NCI-H524 (cell line): ENCODE measurements around the gene CBX5.
"Not testable (repeated sequence)": the region's sequence is repeated elsewhere in the genome, so short reads cannot be mapped to it uniquely, and the experiment has no call there.

ENCODE experiments used
- DNase-seq, 2 experiments: peaks; one replicate each; lab custom pipeline; 2025; lab: John Stamatoyannopoulos, UW

CBX5 gene

GRCh38 chr12:54294152-54294952 lies 14.4 kb upstream of the CBX5 start:
- no peak for DNase-seq

- DNase-seq = no peak
Observed at GRCh38 chr12:54292931-54293241, 13.0 kb upstream of the CBX5 start.

GRCh38 chr12:54292083-54292930 lies 12.4 kb upstream of the CBX5 start:
- DNase-seq = no peak

GRCh38 chr12:54287261-54288157 lies 7.6 kb upstream of the CBX5 start:
- peak; percentile 56 to 81 for DNase-seq

GRCh38 chr12:54286042-54287030 lies 6.4 kb upstream of the CBX5 start:
- peak in 1 of 2 experiments; percentile 28 for DNase-seq

- no peak for DNase-seq
Observed at GRCh38 chr12:54285150-54286041, 5.5 kb upstream of the CBX5 start.

- not testable (repeated sequence) for DNase-seq
Observed at GRCh38 chr12:54284070-54284780, 4.3 kb upstream of the CBX5 start.

GRCh38 chr12:54282949-54283593 lies 3.1 kb upstream of the CBX5 start:
- no peak for DNase-seq

- not testable (repeated sequence) for DNase-seq
Observed at GRCh38 chr12:54281694-54282093, 1.8 kb upstream of the CBX5 start.

- not testable (repeated sequence) for DNase-seq
Observed at GRCh38 chr12:54281261-54281638, 1.3 kb upstream of the CBX5 start.

- DNase-seq = peak; percentile 97 to 99
Observed at GRCh38 chr12:54280468-54281260, 742 bp upstream of the CBX5 start, which contains the start of gene HNRNPA1. TSS of gene HNRNPA1 (plus strand) at chr12:54280726. CDS start at chr12:54280808, 82 bp downstream.

- no peak for DNase-seq
Observed at GRCh38 chr12:54279227-54279631, 693 bp downstream of the CBX5 start.

- no peak for DNase-seq
Observed at GRCh38 chr12:54277823-54278276, 2.1 kb downstream of the CBX5 start.

- DNase-seq = no peak
Observed at GRCh38 chr12:54276368-54276767, 3.6 kb downstream of the CBX5 start.

GRCh38 chr12:54273981-54274380 lies 5.9 kb downstream of the CBX5 start:
- DNase-seq = no peak

GRCh38 chr12:54272214-54272613 lies 7.7 kb downstream of the CBX5 start:
- DNase-seq = no peak

GRCh38 chr12:54270345-54270744 lies 9.6 kb downstream of the CBX5 start:
- DNase-seq = no peak

GRCh38 chr12:54266852-54267251 lies 13.1 kb downstream of the CBX5 start:
- peak; percentile 20 to 59 for DNase-seq
